Mucosa of descending colon (tissue), 3 donors: ENCODE measurements around the gene SIK2. TPM values are rescaled to one million over a fixed set of nuclear protein-coding genes. Genes with fewer than 3 reads are reported as not detected.

ENCODE experiments used
- ATAC-seq: fragments of 200-7000 bp; cut with Tn5 transposase; one replicate; pipeline ENCODE4 v1.9.1; 2020; ENCODE audit warnings: mild to moderate bottlenecking, moderate library complexity
- DNase-seq, 3 donors: peaks; one replicate each; pipeline ENCODE4 v3.0.0-alpha.2; 2020
- H3K36me3 ChIP-seq: fragments of 200-600 bp; one replicate; pipeline ENCODE4 v1.8.0; 2021; ENCODE audit warnings: low read depth, mild to moderate bottlenecking
- H3K4me1 ChIP-seq: fragments of 200-600 bp; one replicate; pipeline ENCODE4 v1.8.0; 2021; ENCODE audit warnings: low read depth, mild to moderate bottlenecking
- H3K4me3 ChIP-seq: fragments of 200-600 bp; one replicate; pipeline ENCODE4 v1.8.0; 2021; ENCODE audit warnings: mild to moderate bottlenecking
- H3K9me3 ChIP-seq: fragments of 200-600 bp; one replicate; pipeline ENCODE4 v1.8.0; 2021; ENCODE audit warnings: mild to moderate bottlenecking
- CTCF ChIP-seq: fragments of 200-600 bp; IDR thresholded peaks from one replicate; pipeline ENCODE4 v1.8.0; 2022; ENCODE audit warnings: antibody characterized with exemption, mild to moderate bottlenecking
- intact Hi-C, 2 donors: fragments of 100-400 bp; cut with DNase I in 1 of 2; cut with micrococcal nuclease in 1 of 2; formaldehyde crosslinking; loops; one replicate each; pipeline versions ENCODE4 v1.11.0 to v1.11.1; 2022; cut with DNase I, micrococcal nuclease
- total RNA-seq, 3 donors: library from RNA; stranded (reverse); fragmentation: NEBNext Ultra II Directional in 2 of 3; extraction: Animal tissue kit (Norgen Biotek cat#: 25700) in 2 of 3; gene quantifications; one replicate each; pipeline versions ENCODE4 v1.2.1 to v1.2.4, GENCODE V29; 2021 to 2023
- donor health status: DM: no; HTN: no; CAD: no; lungs with moderate emphysema.
- donor health status: DM: no; HTN: no; CAD: no.
- donor health status: DM: no; HTN: yes; CAD: no.

SIK2 gene
- total RNA-seq, 3 donors from 2014 or later = 22.0 to 23.0 (median 22.7) TPM

GRCh38 chr11:111680486-111681175 is 78.4 kb downstream of the SIK2 start:
- no peak overlapping the region for H3K4me3 ChIP-seq
- no peaks in the 10 kb centered on the region for H3K4me1 ChIP-seq
- no peaks in the 10 kb centered on the region for H3K9me3 ChIP-seq
- intact Hi-C loops = no loop called here
- ATAC-seq (no peak), DNase-seq (no peak)
- no peak for TF ChIP-seq CTCF
- H3K36me3 ChIP-seq = no peaks in the 10 kb centered on the region

GRCh38 chr11:111683806-111684205 is 81.6 kb downstream of the SIK2 start:
- Histone ChIP-seq H3K36me3 (no peaks in the 10 kb centered on the region), H3K9me3 (no peaks in the 10 kb centered on the region), H3K4me1 (no peaks in the 10 kb centered on the region), H3K4me3 (no peak overlapping the region)
- DNase-seq (no peak), ATAC-seq (no peak)
- TF ChIP-seq CTCF = no peak
- intact Hi-C loops = no loop called here

GRCh38 chr11:111684251-111684650 is 82.0 kb downstream of the SIK2 start:
- no peaks in the 10 kb centered on the region for H3K4me1 ChIP-seq
- DNase-seq = no peak
- no peak for TF ChIP-seq CTCF

GRCh38 chr11:111688013-111688412 is 85.8 kb downstream of the SIK2 start:
- H3K4me1 ChIP-seq = no peaks in the 10 kb centered on the region
- no peak for TF ChIP-seq CTCF
- H3K36me3 ChIP-seq = no peaks in the 10 kb centered on the region
- H3K9me3 ChIP-seq = no peaks in the 10 kb centered on the region
- intact Hi-C loops = no loop called here
- H3K4me3 ChIP-seq = no peak overlapping the region
- ATAC-seq = no peak
- DNase-seq = no peak

More at GRCh38 chr11:111684251-111684650, 82.0 kb downstream of the SIK2 start:
- Histone ChIP-seq H3K4me3 (no peak overlapping the region), H3K9me3 (no peaks in the 10 kb centered on the region), H3K36me3 (no peaks in the 10 kb centered on the region)
- no peak for ATAC-seq
- intact Hi-C loops = no loop called here

GRCh38 chr11:111691176-111691575 is 88.9 kb downstream of the SIK2 start:
- H3K36me3 ChIP-seq = no peaks in the 10 kb centered on the region
- ATAC-seq (no peak), DNase-seq (no peak)
- no peaks in the 10 kb centered on the region for H3K4me1 ChIP-seq
- intact Hi-C loops = no loop called here
- H3K9me3 ChIP-seq = no peaks in the 10 kb centered on the region
- no peak for TF ChIP-seq CTCF
- H3K4me3 ChIP-seq = no peak overlapping the region

GRCh38 chr11:111691741-111692140 is 89.5 kb downstream of the SIK2 start:
- no peak for TF ChIP-seq CTCF
- H3K36me3 ChIP-seq = no peaks in the 10 kb centered on the region
- DNase-seq = no peak
- no peaks in the 10 kb centered on the region for H3K4me1 ChIP-seq
- ATAC-seq = no peak
- no peaks in the 10 kb centered on the region for H3K9me3 ChIP-seq
- intact Hi-C loops = no loop called here
- no peak overlapping the region for H3K4me3 ChIP-seq
